GM06990 (cell line): ENCODE data around the gene MTG2.

ENCODE experiments used
- DNase-seq: peaks from one replicate; pipeline ENCODE4 v3.0.0-alpha.2; 2011; ENCODE audit not compliant: insufficient read length; ENCODE audit errors: extremely low read depth
- H3K27me3 ChIP-seq: replicated peaks from 2 replicates; pipeline ENCODE4 v1.6.0; 2011; ENCODE audit warnings: low read length; ENCODE audit not compliant: control insufficient read depth, insufficient read depth
- H3K36me3 ChIP-seq: 2 replicates; pipeline ENCODE4 v1.5.1; 2011; ENCODE audit warnings: low read length; ENCODE audit not compliant: control insufficient read depth, insufficient read depth
- H3K4me3 ChIP-seq: replicated peaks from 2 replicates; pipeline ENCODE4 v1.5.1; 2011; ENCODE audit warnings: low read depth, mild to moderate bottlenecking, control low read depth, low read length
- TF ChIP-seq, protein P1 (sequence below): IDR thresholded peaks from 2 replicates; pipeline ENCODE4 v1.5.1; 2011; ENCODE audit warnings: low read length, control low read depth, mild to moderate bottlenecking, inconsistent platforms; ENCODE audit not compliant: insufficient read depth, poor library complexity, severe bottlenecking

The MTG2 gene

GRCh38 chr20:62239278-62239879 lies 56.6 kb downstream of the MTG2 start:
- H3K4me3 ChIP-seq = peak overlapping the region; percentile 86
- TF ChIP-seq, protein P1, sequence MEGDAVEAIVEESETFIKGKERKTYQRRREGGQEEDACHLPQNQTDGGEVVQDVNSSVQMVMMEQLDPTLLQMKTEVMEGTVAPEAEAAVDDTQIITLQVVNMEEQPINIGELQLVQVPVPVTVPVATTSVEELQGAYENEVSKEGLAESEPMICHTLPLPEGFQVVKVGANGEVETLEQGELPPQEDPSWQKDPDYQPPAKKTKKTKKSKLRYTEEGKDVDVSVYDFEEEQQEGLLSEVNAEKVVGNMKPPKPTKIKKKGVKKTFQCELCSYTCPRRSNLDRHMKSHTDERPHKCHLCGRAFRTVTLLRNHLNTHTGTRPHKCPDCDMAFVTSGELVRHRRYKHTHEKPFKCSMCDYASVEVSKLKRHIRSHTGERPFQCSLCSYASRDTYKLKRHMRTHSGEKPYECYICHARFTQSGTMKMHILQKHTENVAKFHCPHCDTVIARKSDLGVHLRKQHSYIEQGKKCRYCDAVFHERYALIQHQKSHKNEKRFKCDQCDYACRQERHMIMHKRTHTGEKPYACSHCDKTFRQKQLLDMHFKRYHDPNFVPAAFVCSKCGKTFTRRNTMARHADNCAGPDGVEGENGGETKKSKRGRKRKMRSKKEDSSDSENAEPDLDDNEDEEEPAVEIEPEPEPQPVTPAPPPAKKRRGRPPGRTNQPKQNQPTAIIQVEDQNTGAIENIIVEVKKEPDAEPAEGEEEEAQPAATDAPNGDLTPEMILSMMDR = no peak
- DNase-seq = no peak
- H3K36me3 ChIP-seq = no peaks in the 10 kb centered on the region; the same call in 1 of the 2 replicates
- H3K27me3 ChIP-seq = no peaks in the 10 kb centered on the region

- Histone ChIP-seq H3K27me3 (no peaks in the 10 kb centered on the region), H3K36me3 (no peaks in the 10 kb centered on the region; the same call in 1 of the 2 replicates), H3K4me3 (no peak overlapping the region)
- TF ChIP-seq, protein P1 = no peak
- no peak for DNase-seq
Measured at GRCh38 chr20:62240020-62240685, 57.3 kb downstream of the MTG2 start.

DNA sequence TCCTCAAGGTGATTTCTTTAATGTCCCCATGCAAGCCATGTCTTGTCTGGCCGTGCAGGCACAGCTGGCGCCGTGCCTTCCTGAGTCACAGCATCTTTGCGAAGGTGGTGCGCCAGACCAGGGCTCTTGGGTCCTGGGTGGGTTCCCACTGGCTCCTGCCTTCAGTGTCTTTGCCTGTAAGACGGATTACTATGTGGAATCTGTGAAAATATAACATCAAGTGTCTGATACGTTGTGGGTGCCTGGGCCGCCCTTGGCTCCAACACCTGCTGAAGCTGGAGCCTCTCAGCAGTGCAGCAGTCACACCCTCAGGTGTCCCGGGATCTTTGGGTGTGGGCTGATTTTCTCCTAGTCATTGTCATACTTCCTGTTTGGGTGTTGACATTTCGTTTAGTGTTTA lies 58.7 kb downstream of the MTG2 start:
- Histone ChIP-seq H3K4me3 (no peak overlapping the region), H3K27me3 (no peaks in the 10 kb centered on the region), H3K36me3 (peaks cover 1% of the 10 kb centered on the region)
- DNase-seq = no peak
- TF ChIP-seq, protein P1 = no peak

- Histone ChIP-seq H3K4me3 (no peak overlapping the region), H3K27me3 (no peaks in the 10 kb centered on the region), H3K36me3 (peaks cover 3% of the 10 kb centered on the region)
- TF ChIP-seq, protein P1 = no peak
- no peak for DNase-seq
Measured at GRCh38 chr20:62242176-62242575, 59.3 kb downstream of the MTG2 start.

DNA sequence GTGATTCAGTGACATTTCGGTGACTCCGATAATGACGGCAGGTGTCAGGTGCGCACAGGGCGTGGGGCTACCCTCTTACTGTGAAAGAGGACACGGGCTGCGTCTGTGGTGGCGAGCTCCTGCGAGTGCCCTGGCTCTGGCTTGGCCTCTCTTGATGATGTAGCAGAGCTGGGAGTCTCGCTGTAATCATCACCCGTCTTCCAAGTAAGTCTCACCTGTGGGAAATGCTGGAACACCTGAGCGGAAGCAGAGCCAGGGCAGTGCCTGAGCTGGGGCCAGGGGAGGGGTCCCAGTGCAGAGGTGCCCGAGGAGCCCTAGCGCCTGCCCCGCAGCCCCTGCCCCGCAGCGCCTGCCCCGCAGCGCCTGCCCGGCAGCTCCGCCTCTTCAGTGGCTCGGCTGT lies 60.3 kb downstream of the MTG2 start:
- no peaks in the 10 kb centered on the region for H3K27me3 ChIP-seq
- H3K4me3 ChIP-seq = no peak overlapping the region
- peaks cover 3% of the 10 kb centered on the region for H3K36me3 ChIP-seq
- no peak for DNase-seq
- TF ChIP-seq, protein P1 = no peak
